HG03342 (cell line): Measurements from ENCODE around the gene PIP4K2A.

Experiments used
- ATAC-seq: cut with Tn5 transposase; IDR thresholded peaks from one replicate; pipeline ENCODE4 v1.9.1; 2021; ENCODE audit warnings: mild to moderate bottlenecking, moderate library complexity; ENCODE audit not compliant: unreplicated experiment

The PIP4K2A gene

DNA sequence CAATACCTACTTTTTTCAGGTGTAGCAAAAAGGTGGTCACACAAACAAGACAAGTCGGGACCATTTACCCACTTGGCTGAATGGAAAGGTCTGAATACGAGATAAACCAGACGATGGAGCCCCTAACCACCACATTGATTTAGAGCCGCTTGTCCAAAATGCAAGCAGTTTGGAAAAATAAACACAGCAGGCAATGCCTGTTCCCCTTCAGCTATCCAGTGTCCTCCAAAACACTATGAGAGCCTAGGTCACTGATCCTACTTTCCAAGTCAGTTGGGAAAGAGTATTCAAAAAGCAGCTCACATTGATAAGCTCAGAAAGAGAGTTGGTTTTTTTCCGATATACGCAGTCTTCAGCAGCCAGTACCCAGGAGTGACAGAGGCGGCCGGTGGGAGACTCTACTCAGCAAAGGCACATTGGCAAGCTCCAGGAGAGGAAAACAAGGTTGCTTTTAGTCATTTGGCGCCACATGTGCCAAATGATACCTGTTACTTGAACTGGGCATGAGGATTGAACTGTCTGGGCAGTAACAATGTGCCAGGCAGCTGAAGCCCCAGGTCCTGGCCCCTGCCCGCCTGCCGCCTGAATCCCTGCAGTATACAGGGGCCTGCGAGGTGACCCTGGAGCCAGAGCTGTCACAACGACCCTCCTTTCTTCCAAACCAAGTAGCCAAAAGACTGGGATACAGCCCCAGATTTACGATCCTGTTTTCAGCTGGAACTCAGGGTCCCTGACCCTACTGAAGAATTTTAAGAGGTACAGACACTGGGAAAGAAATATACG, 109.8 kb downstream of the PIP4K2A start:
- no peak for ATAC-seq

DNA sequence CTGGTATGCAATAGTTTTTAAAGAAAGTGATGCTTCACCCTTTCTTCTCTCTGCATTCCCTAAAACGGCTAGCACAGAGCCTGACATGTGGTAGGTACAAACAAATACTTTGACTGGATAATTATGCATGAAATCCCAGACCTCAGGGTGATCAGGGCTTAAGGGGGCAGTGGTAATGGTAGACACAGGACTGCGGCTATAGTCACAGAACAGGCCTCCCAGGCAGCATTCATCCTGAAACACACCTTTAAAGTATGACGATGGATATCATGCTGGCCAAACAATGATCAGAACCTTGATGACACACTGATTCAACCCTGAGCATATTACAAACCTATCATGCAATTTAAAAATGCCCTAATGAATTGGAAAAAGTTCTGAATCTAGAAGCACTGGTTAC, 110.8 kb downstream of the PIP4K2A start:
- no peak for ATAC-seq

DNA sequence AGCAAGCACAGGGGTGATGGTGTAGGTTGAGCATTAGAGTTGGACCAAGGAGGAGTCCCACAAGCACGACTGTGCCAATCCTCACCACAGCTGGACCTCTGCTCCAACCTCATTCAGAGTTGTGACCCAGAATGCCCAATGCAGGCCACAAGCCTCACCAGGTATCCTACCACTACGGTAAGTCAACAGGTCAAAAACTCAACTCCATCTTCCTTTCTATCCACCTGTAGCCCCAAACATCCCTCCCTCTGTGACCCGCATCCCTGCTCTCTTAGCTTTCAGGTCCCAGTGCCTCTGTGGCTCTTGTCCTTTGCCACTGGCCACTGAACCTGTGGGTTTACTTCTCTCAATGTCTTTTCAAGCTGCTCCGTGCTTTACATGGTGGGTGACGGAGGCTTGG, 112.8 kb downstream of the PIP4K2A start:
- ATAC-seq, result no peak

DNA sequence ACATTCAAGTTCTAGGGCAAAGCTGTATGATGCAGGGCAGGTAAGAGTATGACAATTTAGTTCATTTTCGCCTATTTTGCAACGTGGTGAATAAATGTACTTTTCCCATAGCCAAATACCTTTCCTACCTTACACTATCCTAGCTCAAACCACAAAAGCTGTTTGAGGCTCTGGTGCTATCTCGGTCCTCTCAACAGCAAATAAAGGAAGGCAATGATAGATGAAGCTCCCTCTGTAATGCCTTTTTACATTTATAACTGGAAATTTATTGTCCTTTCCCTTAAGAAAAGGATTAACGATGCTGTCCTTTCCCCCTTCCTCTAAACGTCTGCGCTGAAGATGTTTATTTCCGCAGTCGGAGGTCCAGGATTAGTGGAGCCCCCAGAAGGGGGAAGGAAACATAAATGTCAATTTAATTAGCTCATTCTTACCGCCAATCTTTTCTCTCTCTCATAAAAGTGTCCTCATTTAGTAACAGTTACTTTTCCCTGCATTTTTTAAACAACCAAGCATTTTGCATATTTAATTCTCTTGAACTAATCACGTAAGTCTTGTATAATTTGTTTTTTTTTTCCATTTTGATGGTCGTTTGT, 114.6 kb downstream of the PIP4K2A start:
- ATAC-seq, result no peak

DNA sequence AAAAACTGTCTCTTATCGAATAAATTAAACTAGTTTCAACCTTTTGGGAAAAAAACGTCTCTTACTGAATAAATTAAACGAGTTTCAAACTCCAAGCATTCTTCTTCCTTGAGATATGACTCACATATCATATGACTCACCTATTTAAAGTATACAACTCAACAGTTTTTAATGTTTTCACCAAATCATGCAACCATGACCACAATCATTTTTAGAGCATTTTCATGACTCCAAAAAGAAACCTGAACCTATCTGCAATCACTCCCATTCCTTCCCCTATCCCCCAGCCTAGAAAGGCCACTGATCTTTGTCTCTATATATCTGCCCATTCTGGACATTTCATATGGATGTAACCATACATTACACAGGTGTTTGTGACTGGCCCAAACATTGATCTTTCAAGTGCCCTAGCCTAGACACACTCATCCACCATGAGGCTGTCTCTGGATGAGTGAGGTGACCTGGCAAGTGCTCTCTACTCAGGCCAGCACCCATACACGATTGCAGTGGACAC, 115.3 kb downstream of the PIP4K2A start:
- ATAC-seq, result peak; percentile 28

DNA sequence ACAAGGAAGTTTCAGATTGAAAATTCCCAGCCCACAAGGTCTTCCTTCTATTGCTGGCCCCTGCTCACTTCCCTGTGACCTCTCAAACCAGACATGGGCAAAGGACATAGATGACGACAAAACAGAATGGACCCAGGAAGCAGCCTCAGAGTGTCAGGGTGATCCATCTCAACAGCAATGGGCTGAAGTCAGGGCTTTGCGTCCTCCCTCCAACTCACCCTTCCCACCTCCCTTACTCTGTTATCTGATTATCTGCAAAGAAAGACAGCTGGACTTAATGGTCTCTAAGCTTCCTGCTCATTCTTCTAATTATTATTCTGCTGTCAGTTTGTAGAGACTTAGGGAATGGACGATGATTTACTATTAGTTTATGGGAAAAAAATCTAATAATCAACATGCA, 115.9 kb downstream of the PIP4K2A start:
- no peak for ATAC-seq

DNA sequence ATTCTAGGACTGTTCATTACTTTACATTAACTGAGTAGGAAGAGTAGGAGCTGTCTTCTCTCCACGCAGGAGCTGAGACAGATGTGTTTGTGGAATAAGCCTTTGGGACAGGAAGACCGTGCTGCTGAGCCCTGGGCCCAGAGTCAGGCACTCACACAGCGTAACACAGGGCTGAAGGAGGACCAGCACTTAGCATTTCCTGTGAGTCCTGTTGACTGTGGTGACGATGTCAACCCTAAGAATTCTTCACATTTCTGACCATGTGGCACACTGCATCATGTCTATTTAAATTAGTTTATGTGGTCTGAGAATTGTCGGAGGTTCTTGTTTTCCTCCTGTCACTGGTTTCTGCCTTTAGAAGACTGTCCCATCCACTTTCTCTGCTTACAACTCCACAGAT, 117.2 kb downstream of the PIP4K2A start:
- ATAC-seq, result peak; percentile 66

DNA sequence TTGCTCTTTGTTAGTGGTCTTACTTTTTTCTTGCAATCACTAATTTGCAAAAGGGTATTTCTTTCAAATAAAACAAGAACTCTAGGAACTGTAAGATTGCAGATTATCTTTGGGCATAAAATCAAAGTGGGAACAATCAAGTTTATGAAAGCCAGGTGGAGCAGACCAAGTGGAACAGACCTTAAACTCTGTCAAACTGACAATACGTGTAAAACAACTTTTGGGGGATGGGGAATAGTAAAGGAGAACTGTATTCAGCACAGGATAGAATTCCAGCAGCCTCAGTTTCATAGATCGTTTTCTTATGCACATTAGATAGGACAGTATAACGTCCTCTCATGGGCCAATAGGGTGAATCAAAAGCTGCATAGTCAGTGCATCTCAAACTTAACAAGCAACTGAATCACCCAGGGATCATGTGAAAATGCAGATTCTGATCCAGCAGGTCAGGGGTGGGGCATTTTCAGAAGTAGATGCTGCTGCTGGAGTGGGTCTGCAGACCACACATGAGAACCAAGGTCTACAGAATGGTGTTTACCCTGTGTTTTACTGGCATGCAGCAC, 120.7 kb downstream of the PIP4K2A start:
- no peak for ATAC-seq

DNA sequence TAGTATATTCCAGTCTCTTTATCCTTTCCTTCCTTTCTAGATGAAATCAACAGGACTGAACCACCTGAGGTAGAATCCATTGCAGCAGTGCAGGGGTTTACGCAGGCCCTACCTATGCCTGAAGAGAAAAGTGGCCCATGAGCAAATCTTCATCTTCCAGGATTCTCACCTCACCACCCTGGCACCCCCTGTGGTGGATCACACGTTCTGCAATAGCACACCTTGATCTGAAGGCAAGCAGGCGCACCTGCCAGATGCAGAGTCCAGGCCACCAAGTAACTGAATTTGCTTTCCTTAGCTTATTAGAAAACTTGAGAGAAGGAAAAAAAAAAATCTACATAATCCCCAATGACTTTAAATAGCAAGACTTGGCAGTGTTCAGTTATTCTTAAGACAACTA, 121.4 kb downstream of the PIP4K2A start:
- ATAC-seq, result no peak

DNA sequence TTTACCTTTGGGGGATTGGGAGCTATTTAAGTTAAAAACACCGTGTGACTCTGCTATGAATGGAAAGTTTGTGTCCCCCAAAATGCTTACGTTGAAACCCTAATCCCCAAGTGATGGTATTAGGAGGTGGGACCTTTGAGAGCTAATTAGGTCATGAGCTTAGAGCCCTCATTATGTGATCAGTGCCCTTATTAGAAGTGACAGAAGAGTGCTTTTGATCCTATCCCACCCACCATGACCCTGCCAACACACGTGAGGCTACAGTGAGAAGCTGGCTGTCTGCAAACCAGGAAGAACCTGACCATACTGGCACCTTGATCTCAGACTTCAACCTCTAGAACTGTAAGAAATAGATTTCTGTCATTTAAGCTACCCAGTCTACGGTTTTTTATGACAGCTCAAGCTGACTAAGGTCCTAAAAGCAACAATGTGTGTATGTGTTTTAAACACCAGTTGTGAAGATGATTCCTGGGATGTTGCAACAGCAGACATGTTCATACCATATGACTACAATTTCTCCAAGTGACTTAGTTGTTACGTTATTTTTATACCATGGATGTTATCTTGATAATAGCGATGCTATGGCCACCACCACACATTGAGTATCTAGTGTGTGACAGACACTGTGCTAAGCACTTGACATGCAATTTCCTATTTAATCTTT, 124.4 kb downstream of the PIP4K2A start:
- ATAC-seq, result no peak

DNA sequence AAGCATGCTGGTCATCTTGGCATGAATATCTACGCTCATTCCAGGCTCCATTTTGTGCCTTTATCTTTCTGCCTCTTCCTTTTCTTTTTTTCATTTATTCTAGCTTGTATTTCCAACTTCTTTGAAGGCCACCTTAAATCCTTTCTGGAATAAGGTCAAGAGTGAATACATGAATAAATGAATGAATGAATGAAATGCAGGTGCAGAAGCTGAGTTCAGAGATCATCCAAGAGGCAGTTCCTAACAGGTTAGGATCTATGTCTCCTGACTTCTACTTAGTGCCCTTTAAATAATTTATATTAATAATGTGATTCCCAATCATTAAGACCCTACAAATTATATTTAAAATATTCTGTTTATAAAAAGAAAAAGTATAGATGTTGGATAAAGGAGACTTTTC, 125.9 kb downstream of the PIP4K2A start:
- no peak for ATAC-seq

DNA sequence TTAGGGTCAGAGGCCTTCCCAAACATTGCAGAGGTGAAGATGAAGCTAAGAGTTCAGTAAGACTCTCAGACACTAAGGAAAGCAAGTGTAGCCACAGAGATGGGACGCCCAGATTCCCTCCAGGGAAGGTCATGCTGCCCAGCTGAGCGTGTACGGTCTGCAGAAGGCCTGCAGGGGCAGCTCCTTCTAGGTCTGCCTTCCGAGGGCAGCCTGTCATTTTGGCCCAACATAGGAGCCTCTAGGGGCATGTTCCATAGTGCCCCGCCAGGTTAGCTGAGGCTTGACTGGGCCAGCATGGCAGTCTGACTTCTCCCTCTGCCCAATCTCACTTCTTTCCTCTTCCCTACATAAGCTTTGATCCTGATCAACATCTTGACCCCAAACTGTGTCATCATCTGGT, 130.7 kb downstream of the PIP4K2A start:
- no peak for ATAC-seq

DNA sequence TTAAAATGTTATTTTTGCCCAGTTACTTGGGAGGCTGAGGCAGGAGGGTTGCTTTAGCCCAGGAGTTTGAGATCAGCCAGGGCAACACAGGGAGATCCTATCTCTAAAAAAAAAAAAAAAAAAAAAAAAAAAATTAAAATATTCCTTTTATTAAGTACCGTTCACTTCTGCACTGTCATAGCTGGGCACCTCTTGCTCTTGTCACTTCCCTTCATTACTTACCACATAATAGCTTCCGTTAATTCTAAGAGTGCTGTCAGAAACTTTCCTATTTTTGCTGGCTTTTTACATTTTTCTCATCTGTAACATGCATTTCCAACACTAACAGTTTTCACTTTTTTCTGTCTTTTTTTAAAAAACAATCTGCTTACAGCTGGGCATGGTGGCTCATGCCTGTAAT, 132.9 kb downstream of the PIP4K2A start:
- no peak for ATAC-seq

DNA sequence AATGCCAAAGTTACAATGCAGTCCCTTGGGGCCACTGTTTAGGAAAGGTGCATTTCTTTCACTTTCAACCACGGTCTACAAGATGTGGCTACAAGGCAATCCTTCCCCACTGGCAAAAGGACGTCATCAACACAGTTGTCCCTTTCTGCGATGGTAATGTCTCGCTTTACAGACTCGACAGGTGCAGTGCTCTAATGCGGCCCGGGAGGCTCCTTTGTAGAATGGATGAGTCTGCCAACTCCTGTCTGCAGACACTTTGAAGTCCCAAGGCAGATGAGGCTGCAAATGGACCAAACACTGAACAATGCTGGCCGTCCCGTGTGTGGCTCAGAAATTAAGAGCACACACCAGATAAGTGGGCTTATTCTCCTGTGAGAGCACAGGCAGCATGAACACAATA, 133.7 kb downstream of the PIP4K2A start:
- no peak for ATAC-seq

DNA sequence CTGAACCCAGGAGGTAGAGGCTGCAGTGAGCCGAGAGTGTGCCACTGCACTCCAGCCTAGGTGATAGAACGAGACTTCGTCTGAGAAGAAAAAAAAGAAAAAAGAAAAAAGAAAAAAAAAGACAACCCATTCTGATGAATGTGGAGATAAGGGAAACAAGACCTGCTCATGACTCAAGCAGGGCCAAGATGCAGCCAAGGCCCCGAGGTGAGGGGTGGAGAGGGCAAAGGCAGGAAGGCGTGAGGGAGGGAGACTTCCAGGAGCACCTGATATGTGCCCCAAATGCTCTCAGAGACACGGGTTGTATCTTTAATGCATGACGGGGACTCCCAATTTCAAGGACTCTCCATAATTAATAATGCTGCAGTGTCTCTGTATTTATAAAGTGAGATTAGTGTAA, 134.6 kb downstream of the PIP4K2A start:
- ATAC-seq, result no peak

DNA sequence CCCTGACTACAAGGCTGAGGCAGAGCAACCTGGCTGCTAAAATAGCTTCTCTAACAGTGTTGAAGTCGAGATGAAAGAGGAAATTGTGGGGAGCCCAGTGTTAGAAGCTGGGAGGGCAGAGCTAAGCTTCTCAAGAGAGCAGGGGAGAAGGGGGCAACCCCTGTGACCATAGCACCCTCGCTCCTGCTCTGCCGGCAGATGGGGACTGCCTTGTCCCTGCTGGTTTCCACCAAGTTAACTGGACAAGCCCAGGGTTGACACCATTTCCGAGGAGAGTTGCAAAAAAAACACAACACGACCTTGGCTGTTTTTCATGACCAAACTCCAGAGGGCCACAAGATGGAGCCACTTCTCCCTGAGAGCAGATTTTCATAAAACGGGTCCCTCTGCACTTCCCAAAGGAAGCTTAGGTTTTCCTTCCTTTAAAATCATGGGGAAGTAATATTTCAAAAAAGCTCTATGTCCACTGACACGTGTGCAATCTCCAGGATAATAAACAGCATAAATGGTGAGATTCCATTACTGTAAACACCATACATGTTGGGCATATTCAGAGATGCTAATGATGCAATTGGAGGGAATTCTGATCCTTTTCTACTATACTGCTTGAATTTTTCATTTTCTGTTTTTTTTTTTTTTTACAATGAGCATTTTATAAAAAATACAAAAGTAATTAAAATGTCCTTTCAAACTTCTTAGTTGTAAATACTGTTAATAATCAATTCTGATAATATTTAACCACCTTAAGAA, 140.4 kb downstream of the PIP4K2A start:
- no peak for ATAC-seq

DNA sequence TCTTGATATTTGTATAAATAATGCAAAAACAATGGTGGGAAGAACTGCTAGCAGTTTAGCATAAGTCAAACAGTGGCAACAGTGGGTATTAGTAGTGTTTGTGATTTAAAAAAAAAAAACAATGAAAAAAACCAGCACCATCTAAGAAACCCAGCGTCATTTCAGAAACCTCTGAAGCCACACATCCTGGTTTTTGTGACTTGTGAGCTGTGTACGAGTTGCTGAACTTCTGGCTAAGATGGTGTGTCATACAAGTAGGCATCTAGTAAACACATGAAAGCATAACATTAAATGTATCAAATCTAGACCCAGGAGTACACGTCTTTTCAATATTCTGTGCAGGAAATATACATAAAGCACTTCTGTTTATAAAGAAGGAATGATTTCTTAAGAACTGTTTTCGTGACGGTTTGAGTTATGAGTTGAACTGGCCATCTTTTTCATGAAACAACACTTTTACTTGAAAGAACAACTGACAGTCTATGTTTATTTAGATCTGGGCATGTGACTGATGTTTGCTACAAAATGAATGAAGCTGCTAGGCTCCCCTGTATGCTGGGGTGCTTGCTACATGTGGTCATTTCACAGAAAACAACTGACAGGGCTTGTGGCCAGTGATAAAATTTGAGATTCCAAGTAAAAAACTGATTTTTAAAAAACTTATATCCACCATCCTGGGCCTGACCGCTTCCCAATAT, 143.5 kb downstream of the PIP4K2A start:
- no peak for ATAC-seq

DNA sequence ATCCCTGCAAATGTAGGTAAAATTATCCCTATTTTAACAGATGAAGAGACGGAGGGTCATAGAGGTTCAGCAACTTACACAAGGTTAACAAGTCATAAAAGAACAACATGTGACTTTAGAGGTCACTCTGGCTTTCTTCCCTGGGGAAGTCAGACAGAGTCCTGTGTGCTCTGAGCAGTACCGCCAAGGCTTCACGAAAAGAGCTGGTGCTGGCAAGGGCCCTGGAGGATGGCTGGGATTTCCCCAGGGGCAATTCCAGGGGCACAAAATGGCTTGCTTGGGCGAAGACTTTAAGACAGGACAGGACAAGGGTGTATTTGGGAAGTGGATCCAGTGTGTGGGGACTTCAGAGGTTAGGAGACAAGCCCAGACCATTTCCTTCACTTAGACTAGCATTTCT, 144.1 kb downstream of the PIP4K2A start:
- no peak for ATAC-seq

DNA sequence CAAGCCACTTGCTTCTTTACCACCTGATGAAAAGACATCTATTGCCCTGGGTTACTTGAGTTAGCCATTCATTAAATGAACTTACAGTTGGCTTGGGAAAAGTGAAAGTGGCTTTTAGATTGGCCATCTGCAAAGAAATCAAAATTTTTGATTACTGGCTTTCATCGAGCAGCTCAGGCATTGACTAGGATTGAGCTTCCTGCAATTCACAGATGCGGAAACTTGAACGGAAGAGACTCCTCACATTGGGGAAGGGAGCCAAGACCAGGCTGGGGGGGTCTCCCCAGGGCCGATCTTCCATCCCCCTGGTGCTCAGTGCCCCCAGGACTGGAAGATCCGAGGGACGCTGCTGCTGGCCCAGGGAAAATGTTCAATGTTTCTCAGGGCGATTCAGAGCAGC, 145.4 kb downstream of the PIP4K2A start:
- no peak for ATAC-seq

DNA sequence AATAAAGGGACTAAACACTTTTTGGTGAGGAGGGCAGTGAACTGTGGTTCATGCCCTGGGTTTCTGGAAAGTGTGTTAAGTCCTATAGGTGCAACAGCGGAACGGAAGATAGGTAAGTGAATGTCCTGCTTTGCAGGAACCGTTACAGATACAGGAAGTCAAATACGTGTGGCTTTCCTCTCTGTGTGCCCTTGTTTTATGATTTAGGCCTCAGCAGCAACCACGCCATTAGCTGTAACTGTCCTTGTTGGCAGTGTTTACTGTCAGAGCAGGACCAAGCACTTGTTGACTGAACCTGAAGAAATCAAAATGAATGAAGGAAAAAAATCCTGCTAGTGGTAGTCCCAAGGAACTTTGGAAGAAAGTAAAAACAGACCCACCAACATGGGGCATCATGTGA, 150.3 kb downstream of the PIP4K2A start:
- no peak for ATAC-seq
